Heart left ventricle (tissue), 16 donors: ENCODE data around the gene BSPRY. TPM values are rescaled to one million over a fixed set of nuclear protein-coding genes. Genes with fewer than 3 reads are reported as not detected.

ENCODE experiments used
- ATAC-seq, 4 donors: fragments of 200-7000 bp; cut with Tn5 transposase; one replicate each; pipeline ENCODE4 v1.9.1; 2020 to 2022; ENCODE audit warnings: moderate library complexity in 4 of 4, mild to moderate bottlenecking in 3 of 4, moderate number of reproducible peaks in 1 of 4
- DNase-seq, 5 donors: peaks; one replicate each; pipeline ENCODE4 v3.0.0-alpha.2; 2020
- H3K27ac ChIP-seq, 12 donors: fragments of 200-600 bp; sonication (generic) in 4 of 12; one replicate each; pipeline versions ENCODE4 v1.5.0 to v1.8.0; 2016 to 2022; ENCODE audit warnings: mild to moderate bottlenecking in 2 of 12
- H3K27me3 ChIP-seq, 9 donors: fragments of 200-600 bp; sonication (generic) in 2 of 9; one replicate each; pipeline versions ENCODE4 v1.5.1 to v1.8.0; 2016 to 2022; ENCODE audit warnings: mild to moderate bottlenecking in 3 of 9
- H3K36me3 ChIP-seq, 9 donors: fragments of 200-600 bp; sonication (generic) in 2 of 9; one replicate each; pipeline versions ENCODE4 v1.5.0 to v1.8.0; 2018 to 2022; ENCODE audit warnings: mild to moderate bottlenecking in 2 of 9
- H3K4me1 ChIP-seq, 12 donors: fragments of 200-600 bp; sonication (generic) in 4 of 12; one replicate each; pipeline versions ENCODE4 v1.5.0 to v1.8.0; 2016 to 2022; ENCODE audit warnings: mild to moderate bottlenecking in 3 of 12
- H3K4me3 ChIP-seq, 12 donors: fragments of 200-600 bp; sonication (generic) in 4 of 12; one replicate each; pipeline versions ENCODE4 v1.5.0 to v1.8.0; 2017 to 2022; ENCODE audit warnings: mild to moderate bottlenecking in 9 of 12, moderate library complexity in 4 of 12
- H3K9me3 ChIP-seq, 12 donors: fragments of 200-600 bp; sonication (generic) in 4 of 12; one replicate each; pipeline versions ENCODE4 v1.5.0 to v1.8.0; 2016 to 2022; ENCODE audit warnings: mild to moderate bottlenecking in 1 of 12
- CTCF ChIP-seq, 12 donors: fragments of 200-600 bp; sonication (generic) in 4 of 12; IDR thresholded peaks; one replicate each; pipeline versions ENCODE4 v1.5.0 to v1.8.0; 2018 to 2022; ENCODE audit warnings: antibody characterized with exemption in 12 of 12, mild to moderate bottlenecking in 5 of 12
- POLR2A ChIP-seq, 2 donors: fragments of 450-650 bp; IDR thresholded peaks; one replicate each; pipeline ENCODE4 v1.6.1; 2017; ENCODE audit warnings: antibody characterized with exemption in 2 of 2, mild to moderate bottlenecking in 2 of 2, moderate library complexity in 2 of 2
- WGBS, 4 donors: extraction: QIAGEN DNeasy Blood & Tissue Kit in 2 of 4; methylation state at CpG; one replicate each; pipeline versions ENCODE4 v1.1.5 to v1.1.7; 2013 to 2018; 5-methylcytosine and 5-hydroxymethylcytosine counted together
- intact Hi-C, 10 donors: fragments of 100-400 bp; cut with DNase I; formaldehyde crosslinking; loops; one replicate each; pipeline versions ENCODE4 v1.11.1 to v1.14.2; 2022
- polyA plus RNA-seq, 2 donors: library from polyadenylated mRNA; stranded (reverse); fragments of 200-250 nt; gene quantifications; one replicate each; pipeline ENCODE4 v1.2.3, GENCODE V29; 2013
- total RNA-seq, 9 donors: library from RNA; depleted of rRNA in 2 of 9; stranded (reverse); fragments of >200 nt in 2 of 9; fragmentation: NEBNext Ultra II Directional in 3 of 9; extraction: Animal tissue kit (Norgen Biotek cat#: 25700) in 3 of 9; gene quantifications; one replicate each; pipeline versions ENCODE4 v1.1.0 to v1.2.4, GENCODE V29; 2016 to 2023
- donor health status: ischemic (EF 13 %, LVEDD 7.1; RV severe dilation, severe dysfunction).
- donor health status: healthy with polysubstance abuse.
- donor health status: DM: no; HTN: yes; CAD: no.
- donor health status: DM: no; HTN: no; CAD: no.
- donor health status: ischemic (EF 25% LVEDD 6.9; RV normal size, moderate dysfunction).
- donor health status: ischemic (EF 25% LVEDD 5.7; RV mildly dilated, moderate dysfunction).
- donor health status: healthy.
- donor health status: DM: yes; HTN: yes; CAD: no.
- donor health status: ischemic (EF 35%, LVEDD 5.7; RV mildly dilated, moderate dysfunction).
- donor health status: nonischemic (EF 11% LVEDD 7.7; RV severe dilation, severe dysfunction).
- donor health status: DM: yes; HTN: yes; CAD: no.
- donor health status: PGD.
- donor health status: ischemic (EF 29% LVEDD 5.4; RV normal size, mild dysfunction).
- donor health status: nonischemic (EF 23%, LVEDD 6.1; RV moderate dilation, normal function).

Gene BSPRY
- total and polyA plus RNA-seq, 11 donors = 0.39 to 7.6 (median 1.7) TPM; not detected in 1

- H3K4me3 ChIP-seq = no peak overlapping the region
- H3K9me3 ChIP-seq = no peaks in the 10 kb centered on the region
- ATAC-seq (no peak), DNase-seq (no peak)
- no peak overlapping the region for H3K27ac ChIP-seq
- H3K36me3 ChIP-seq = peaks cover 3 to 70% (median 60%) of the 10 kb centered on the region in 9 donors
- TF ChIP-seq CTCF (IDR thresholded peaks at IDR 0.05) = no peak
- intact Hi-C loops = no loop called here
- H3K4me1 ChIP-seq = no peaks in the 10 kb centered on the region
- H3K27me3 ChIP-seq = no peaks in the 10 kb centered on the region
- WGBS, 4 donors = 77 to 92% (median 86%) methylated on average over 8 to 9 of the region's 9 CpGs
Measured at GRCh38 chr9:113387560-113388230, 38.4 kb downstream of the BSPRY start.

GRCh38 chr9:113388833-113389232, 39.5 kb downstream of the BSPRY start:
- DNase-seq (no peak), ATAC-seq (no peak)
- intact Hi-C loops = no loop called here
- H3K27ac ChIP-seq = no peak overlapping the region
- WGBS, 4 donors = 90 to 99% (median 92%) methylated on average over 10 to 13 of the region's 13 CpGs
- H3K9me3 ChIP-seq = no peaks in the 10 kb centered on the region
- peaks cover 3 to 79% (median 62%) of the 10 kb centered on the region in 9 donors for H3K36me3 ChIP-seq
- no peaks in the 10 kb centered on the region for H3K4me1 ChIP-seq
- no peaks in the 10 kb centered on the region for H3K27me3 ChIP-seq
- no peak overlapping the region for H3K4me3 ChIP-seq
- TF ChIP-seq POLR2A (IDR thresholded peaks at IDR 0.05) = no peak
- no peak for TF ChIP-seq CTCF (IDR thresholded peaks at IDR 0.05)

- intact Hi-C loops = no loop called here
Measured at GRCh38 chr9:113389451-113389850, 40.1 kb downstream of the BSPRY start.

More at GRCh38 chr9:113389451-113389850, 40.1 kb downstream of the BSPRY start:
- Histone ChIP-seq H3K4me1 (no peaks in the 10 kb centered on the region), H3K27ac (no peak overlapping the region), H3K27me3 (no peaks in the 10 kb centered on the region), H3K9me3 (no peaks in the 10 kb centered on the region), H3K36me3 (peaks cover 3 to 85% (median 62%) of the 10 kb centered on the region in 9 donors), H3K4me3 (no peak overlapping the region)
- WGBS, 4 donors = 88 to 96% (median 92%) methylated on average over 9 to 11 of the region's 11 CpGs
- TF ChIP-seq CTCF (IDR thresholded peaks at IDR 0.05) = no peak
- TF ChIP-seq POLR2A (IDR thresholded peaks at IDR 0.05) = no peak
- ATAC-seq (no peak), DNase-seq (no peak)
